Measurements from ENCODE around the gene TMEM266.
A peak's percentile ranks its signal among the peaks of the same experiment; 100 is the strongest.
"Not testable (repeated sequence)": the region's sequence is repeated elsewhere in the genome, so short reads cannot be mapped to it uniquely, and the experiment has no call there.

TMEM266 gene, protein sequence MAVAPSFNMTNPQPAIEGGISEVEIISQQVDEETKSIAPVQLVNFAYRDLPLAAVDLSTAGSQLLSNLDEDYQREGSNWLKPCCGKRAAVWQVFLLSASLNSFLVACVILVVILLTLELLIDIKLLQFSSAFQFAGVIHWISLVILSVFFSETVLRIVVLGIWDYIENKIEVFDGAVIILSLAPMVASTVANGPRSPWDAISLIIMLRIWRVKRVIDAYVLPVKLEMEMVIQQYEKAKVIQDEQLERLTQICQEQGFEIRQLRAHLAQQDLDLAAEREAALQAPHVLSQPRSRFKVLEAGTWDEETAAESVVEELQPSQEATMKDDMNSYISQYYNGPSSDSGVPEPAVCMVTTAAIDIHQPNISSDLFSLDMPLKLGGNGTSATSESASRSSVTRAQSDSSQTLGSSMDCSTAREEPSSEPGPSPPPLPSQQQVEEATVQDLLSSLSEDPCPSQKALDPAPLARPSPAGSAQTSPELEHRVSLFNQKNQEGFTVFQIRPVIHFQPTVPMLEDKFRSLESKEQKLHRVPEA

DNA sequence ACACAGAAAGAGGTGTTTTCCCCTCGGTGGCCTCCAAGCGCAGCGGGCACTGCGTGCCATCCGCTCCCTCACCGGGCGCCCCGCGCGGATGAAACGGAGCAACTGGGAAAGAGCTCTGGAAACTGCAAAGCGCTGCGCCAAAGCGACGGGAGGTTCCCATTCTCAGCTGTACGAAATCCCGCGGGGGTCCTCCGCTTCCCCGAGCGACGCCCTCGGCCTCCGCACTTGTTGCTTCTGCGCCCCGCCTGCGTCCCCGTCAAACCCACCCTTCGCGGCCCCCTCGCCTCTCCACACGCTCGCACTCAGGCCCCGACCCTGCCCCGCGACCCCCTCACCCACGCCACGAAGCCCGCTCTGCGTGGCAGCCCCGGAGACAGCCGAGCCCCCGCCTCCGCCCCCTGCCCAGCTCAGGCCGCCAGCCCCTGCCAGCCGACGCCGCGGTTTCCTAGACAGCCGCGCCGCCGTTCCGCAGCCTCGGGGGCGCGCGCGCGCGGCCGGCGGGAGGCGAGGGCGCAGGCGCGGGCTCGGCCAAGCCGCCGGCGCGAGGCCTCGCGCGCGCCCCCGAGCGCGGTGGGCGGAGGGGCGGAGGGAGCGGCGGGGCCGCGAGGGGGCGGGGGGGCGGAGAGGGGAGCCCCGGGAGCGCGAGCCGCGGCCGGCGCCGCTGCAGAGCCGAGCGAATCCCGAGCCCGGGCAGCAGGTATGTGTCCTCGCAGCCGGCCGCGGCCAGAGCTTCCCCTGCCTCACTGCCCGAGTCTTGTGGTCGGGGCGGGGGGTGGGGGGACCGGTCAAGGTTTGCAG, at the start of gene TMEM266:
Gene TMEM266, plus strand, starts transcription at position 666 of the 798 bp plus-strand sequence. CDS start 74,279 bp downstream, outside the sequence.
- DNase-seq, result peak; percentile 34

DNA sequence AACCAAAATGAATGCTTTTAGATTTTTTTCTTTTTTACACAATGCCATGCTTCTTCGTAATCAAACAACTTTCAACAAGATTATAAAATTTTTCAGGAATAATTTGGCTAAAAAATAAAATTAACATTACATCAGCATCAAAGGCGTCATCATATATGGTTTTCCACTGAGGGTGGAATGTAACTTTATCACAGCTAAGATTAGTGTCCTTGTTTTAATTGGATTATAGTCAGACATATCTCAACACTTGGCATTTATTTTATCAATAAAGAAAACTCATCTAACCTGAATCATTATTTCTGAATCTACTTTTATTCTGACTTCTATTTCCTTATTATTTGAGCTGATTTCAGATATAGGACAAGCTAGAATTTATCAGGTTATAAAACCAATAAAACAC, 49.2 kb upstream of the TMEM266 start:
- DNase-seq, result no peak

DNA sequence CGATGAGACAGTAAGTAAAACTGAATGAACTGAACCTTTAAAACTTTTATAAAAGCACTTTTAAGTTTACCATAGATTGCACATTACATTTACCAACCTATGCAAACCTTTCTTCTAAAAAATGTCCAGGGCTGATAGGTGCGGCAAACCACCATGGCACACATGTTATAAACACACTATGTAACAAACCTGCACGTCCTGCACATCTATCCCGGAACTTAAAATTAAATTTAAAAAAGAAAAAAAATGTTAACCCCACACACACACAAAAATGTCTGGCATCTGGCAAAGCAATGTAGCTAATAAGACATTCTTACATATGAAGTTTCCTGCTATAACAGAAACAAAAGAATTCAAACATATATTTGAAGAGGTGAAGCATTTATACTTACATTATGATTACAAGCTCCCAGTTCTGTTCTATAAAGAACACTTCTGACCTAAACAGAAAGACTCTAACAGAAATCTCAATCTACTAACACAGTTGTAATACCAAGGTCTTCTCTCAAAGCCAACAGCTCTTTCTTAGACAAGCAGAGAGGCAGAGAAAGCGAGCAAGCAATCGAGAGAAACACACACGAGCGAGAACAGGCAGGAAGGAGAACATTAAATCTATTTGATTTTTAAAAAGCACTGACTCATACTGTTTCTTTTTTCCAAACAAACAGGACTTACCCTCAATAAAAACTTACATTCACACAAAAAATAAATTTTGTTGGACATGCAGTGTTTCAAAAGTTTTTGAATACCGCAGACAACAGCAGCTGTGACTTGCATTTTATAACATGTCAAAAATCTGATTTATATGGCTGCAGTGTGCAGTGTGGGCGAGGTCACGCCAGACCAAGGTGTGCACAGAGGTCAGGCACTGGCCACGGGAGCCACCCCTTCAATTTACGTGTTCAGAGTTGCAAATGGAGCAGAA, 47.9 kb upstream of the TMEM266 start, which contains the start of gene NRG4:
Gene NRG4, minus strand, starts transcription at position 798 of the 925 bp plus-strand sequence. CDS start 1,194 bp downstream, outside the sequence.
- no peak for DNase-seq

DNA sequence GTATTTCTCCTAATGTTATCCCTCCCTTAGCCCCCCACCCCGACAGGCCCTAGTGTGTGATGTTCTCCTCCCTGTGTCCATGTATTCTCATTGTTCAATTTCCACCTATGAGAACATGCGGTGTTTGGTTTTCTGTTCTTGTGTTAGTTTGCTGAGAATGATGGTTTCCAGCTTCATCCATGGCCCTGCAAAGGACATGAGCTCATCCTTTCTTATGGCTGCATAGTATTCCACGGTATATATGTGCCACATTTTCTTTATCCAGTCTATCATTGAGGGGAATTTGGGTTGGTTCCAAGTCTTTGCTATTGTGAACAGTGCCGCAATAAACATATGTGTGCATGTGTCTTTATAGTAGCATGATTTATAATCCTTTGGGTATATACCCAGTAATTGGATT, 46.3 kb upstream of the TMEM266 start:
- DNase-seq, result not testable (repeated sequence)

DNA sequence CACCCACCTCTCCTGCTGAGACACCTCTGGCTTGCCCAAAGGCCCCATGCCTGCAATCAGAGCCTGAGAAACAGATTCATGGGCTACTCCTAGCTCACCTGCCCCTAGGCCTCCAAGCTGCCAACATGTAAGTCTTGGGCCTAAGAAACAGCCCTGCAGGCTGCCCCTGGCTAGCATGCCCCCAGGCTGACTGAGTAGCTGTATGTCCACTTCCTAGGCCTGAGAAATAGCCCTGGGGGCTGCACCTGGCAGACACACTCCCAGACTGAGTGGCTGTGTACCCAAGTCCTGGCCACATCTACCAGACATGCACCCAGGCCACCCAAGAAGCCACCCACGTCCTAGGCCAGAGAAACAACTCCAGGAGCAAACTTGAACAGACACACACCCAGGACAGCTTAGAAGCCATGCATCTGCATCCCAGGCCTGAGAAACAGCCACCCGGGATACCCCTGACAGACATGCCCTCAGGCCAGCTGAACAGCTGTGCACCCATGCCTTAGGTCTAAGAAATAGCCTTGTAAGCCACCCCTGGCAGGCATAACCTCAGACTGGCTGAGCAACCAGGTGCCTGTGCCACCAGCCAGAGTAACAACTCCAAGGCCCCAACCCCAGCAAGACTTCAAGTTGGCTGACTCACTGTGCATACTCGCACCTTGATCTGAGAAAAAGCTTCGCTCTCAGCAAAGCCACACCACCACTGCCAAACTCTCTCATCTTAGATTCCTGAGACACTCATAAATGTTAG, 35.6 kb upstream of the TMEM266 start:
- DNase-seq, result no peak

DNA sequence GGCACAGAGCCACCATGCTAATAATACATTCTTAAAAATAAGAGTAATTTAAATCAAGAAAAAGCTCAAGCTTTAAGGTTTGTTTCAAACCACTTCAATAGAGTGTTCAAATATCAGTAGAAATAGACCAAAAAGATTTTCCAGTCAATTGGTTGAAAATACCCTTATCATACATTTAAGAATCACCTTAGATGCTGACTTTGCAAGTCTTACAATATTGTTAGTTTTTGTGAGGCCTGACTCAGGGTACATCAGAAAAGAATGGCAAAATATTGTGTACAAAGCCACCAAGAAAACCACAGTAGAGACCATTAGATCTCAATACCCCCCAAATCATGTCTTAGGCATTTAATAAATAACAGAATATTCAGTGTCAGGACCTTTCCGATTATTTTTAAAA, 27.7 kb upstream of the TMEM266 start:
- DNase-seq, result no peak

DNA sequence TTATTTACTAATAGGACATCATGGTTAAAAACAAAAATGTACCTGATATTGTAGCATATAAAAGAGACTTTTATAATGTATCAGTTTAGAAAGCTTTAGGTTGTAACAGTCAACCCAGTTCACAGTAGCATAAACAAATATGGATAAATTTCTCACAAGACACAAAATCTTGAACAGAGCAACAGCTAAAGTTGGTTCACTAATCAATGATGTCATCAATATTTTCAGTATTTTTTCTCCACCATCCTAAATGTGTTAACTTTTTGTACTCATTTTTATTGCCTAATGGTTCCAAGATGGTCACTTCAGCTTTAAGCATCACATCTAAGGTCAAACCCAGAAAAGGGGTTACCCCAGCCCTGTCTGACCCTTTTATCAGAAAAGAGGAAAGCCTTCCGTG, 26.3 kb upstream of the TMEM266 start:
- no peak for DNase-seq

DNA sequence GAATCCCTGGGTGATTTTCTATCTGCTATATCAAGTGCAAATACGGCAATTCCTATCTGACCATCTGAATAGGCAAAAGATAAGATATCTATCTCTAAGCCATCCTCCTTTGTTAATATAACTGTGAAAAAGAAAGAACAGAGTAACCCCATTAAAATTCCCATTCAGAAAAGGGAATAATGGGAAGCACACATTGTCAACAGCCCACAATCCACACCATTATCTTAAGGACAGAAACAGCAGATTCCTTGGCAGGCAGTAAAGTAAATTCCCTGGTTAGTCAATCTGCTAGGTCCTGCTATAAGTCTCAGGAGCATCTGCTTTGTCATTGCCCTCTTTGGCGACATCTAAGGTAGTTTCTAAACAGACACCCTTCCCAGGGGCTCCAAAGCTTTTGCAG, 25.7 kb upstream of the TMEM266 start:
- DNase-seq, result no peak

DNA sequence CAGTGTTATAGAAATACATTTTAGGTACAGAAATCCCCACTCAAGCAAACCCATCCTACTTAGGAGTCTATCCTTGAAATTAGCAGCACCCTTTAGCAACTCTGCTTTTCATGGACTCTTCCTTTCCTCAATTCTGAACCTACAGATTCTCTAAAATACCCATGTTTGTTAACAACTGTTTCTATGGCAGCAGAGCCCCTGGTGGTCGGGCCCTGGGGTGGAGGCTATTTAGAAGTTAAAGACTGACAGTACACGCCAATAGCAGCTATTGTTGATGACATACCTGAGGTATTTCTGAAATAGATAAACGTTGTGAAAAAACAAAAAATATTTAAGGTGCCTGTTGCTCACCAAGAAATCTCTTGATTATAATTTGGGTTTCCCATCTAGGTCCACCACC, 24.2 kb upstream of the TMEM266 start:
- DNase-seq, result no peak

DNA sequence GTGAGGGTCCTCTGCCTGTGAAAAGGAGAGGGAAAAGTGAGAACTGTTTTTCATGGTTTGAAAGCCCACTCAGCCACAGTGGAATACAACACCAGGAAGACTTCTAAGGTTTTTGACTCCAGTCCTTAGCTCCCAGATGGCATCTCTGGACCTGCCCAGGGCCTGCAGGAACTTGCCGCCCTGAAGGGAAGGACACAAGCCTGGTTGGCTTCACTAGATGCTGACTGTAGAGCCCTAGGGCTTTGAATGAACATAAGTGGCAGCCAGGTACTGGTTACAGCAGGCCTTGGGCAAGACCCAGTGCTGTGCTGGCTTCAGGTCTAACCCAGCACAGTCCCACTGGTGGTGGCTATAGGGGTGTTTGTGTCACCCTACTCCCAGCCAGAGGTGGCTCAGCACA, 21.3 kb upstream of the TMEM266 start:
- DNase-seq, result no peak

DNA sequence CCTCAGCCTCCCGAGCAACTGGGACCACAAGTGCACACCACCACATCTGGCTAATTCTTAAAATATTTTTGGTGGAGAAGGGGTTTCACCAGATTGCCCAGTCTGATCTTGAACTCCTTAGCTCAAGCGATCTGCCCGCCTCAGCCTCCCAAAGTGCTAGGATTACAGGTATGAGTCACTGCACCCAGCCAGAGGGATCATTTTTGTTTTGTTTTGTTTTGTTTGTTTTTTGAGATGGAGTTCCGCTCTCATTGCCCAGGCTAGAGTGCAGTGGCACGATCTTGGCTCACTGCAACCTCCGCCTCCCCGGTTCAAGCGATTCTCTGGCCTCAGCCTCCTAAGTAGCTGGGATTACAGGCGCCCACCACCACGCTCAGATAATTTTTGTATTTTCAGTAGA, 5.6 kb upstream of the TMEM266 start:
- not testable (repeated sequence) for DNase-seq

DNA sequence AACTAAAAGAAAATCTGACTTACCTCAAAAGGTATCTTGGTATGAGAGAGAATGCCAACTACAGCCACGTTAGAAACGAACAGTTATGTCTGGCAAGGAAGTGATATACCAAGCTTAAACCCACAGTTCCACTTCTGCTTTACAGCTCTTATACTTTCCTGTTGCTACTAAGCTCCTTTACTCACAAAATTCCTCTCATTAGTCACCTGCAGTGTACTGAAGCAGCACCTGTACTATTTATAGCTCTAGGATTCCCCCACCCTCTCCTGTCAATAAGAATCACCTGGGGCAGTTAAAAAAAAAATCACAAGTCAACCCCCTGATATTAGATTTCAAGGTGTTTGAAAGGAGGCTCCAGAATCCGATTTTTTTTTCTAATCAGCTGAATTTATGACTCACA, 2.9 kb upstream of the TMEM266 start:
- DNase-seq, result no peak

DNA sequence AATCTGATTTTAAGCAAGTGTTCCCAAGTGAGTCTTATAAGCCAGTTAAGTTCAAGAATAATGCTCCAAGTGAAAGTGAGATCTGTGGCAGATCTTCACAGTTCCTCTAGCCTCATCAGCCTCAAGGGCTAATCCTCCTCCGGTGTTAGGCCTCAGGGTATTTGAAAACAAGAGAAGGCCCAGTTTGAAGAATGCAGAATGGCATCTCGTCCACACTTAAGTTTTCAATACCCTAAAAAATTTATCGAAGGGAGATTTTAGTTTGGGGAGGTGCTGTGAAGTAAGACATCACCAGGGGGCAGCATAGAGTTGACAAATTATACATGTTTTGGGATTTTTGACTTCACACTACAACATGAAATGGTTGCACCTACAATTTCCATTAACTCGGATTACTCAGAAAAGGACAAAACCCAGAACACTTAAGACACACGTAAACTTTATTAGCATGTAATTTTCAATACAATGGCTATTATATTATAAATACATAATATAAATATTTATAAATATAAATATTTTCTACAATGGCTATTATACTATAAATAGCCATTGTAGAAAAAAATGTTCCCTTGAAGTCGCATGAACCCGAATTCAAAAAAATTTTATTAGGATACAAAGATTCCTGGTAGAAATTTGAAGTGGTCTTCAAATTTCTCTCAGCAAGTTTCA, 2.3 kb upstream of the TMEM266 start:
- peak; percentile 37 for DNase-seq

DNA sequence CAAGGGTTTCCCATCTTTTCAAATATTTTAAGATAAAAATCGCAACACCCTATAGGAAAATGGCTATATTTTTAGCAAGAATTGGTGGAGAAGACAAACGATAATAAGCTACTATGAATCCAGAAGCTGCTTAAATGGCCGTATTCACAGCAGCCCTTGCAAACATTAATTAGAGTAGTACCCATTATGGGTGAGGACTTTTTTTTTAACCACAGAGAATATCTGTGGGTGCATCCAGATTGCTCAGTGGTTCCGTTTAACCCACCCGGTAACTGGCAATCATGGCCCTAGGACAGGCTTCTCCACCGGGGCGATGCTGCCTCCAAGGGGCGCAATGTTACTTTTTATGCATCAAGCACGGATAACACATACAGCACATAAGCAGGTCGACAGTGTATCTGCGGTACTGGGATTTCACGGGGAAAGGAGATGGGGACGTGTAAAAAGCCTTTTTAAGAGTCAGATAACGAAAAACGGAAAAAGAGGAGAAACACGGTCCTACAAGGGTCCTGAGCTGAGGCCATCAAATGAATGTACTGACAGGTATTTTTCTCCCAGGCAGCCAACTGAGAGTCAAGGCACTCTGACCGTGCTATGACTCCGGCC, 968 bp upstream of the TMEM266 start:
- DNase-seq, result no peak

DNA sequence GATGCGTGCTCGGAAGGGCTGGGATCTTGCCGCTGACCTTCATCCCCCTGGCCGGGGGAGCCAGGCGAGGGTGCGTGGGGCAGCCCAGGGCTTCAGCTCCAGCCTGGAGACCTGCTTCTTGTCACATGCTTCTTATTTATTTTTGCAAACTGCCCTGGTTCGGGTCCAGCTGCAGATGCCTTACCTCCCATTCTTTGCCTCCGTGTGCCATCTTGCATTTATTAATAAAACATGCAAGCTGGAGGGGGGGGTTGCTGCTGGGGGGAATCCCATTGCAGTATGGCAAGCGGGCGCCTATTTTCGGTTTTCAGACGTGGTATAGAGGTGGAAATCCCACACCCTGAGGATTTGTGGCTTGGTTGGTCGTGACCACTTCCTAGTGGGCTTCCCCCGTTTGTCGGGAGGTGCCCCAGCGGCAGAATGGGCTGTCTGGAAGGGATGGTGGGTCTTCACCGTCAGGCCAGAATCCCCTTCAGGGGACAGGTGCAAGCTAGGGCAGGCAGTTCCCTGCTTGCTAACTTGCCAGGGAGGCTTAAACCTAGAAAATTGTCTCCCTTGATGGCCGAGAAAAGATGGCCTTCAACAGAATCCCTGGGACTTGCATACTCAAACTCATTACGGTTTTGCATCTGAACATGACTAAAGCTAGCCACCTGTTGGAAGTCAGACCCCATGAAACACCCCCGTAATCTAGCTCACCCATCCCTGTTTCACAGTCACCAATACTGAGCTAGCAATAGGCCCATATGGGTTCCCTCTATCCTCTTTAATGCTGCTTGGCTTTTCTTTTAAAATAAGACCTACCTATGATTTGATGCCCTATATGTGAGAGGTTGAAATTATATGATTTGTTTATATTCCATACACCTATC, 569 bp downstream of the TMEM266 start:
- no peak for DNase-seq

DNA sequence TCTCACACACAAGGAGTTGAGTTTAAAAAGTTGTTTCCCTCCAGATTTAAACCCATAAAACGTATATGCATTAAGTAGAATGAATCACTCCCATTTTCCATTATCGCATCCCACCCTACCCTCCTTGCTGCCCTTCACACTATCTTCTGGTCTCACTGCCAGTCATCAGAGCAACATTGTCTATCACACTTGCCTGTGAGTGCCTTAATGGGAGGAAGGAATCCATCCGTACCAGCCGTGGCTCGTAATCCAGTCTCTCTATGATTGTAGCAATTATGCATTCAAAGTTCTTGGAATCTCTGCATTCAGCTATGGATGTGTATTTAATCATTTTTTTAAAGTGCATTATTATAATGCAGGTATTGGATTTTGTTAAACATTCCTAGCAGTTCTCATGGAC, 1.9 kb downstream of the TMEM266 start:
- DNase-seq, result no peak

DNA sequence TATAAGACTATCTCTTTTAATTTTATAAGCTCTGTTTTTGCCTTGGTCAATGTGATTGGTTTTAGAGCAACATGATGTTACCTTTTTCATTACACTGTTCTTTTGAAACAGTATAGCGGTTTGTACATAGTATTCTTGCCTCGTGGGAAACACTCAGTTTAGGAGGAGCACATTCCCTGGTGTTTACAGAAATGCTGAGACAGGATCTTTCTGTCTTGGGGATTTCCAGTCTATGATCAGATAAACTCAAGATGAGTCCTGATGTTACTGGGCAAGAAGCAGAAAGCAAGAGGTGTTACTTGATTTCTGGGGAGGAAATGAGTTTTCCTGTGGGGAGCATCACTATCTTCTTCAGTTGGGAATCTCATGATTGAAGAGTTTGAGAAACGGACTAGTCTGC, 2.5 kb downstream of the TMEM266 start:
- DNase-seq, result no peak

DNA sequence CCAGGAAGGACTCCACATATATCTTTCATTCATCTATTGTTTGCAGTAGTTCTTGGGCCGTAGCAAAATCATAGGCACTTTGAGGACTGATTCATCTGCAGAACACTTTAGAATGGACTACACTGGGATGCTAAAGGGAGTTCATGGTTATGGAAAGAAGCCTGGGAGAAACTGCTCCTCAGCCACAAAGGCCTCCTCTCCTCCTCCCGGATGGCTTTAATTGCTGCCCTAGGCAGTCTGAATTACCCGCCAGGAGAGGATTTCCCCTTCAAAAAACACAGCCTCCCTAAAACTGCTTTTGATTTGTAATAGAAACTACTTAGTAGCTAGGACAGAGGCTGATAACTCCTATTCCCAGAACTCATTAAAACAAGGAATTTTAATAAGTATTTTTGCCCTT, 4.6 kb downstream of the TMEM266 start:
- no peak for DNase-seq

DNA sequence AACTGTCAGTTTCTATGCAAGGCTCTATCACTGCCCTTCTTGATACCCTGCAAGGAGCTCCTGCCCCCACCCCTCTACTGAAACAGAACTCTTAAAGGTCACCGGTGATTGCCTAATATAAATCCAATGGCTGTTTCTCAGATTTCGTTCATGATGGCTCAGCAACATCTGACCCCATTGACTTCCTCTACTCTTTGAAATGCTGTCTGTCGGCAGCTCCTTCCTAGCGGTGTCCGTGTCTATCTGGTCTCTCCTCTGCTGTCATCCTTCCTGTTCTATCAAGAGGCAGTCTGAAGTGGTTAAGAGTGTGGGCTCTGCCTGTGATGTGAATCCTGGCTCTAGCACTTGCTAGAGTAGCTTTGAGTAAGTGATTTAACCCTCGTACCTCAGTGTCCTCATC, 5.5 kb downstream of the TMEM266 start:
- DNase-seq, result no peak

DNA sequence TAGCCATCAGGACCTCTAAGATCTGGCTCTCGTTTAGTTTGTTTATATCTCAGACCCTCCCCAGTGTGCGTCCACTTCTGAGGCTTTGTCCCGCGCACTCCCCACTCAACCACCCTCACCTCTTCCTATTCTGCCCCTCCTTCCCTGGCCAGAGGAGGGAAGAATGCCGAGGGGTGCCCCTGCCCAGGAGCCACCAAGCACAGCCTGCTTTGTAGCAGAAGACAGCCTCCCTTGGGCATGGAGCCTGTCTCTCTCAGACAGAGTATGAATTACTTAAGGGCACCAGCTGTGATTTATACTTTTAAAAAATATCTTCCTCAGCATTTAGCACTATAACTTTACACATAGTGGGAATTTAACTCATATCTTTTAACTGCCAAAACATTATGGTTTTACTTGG, 6.0 kb downstream of the TMEM266 start:
- no peak for DNase-seq

Measured in activated CD4-positive, CD25-positive, alpha-beta regulatory T cell treated with anti-CD3 and anti-CD28 coated beads, Interleukin-2, amount 50 U/mL, for 72 hours (primary cell).